Endothelial cell of umbilical vein (primary cell): Measurements from ENCODE around the gene HMGCL.

Source experiments
- EZH2 ChIP-seq: IDR thresholded peaks from 2 replicates; pipeline ENCODE4 v1.6.1; 2012; ENCODE audit warnings: borderline replicate concordance, low read depth, mild to moderate bottlenecking, moderate library complexity, low read length, inconsistent platforms; ENCODE audit not compliant: severe bottlenecking
- GATA2 ChIP-seq: IDR thresholded peaks from 2 replicates; pipeline ENCODE4 v1.7.0; 2011; ENCODE audit warnings: low read depth, mild to moderate bottlenecking, moderate library complexity, mixed read lengths, low read length; ENCODE audit not compliant: insufficient read length, insufficient read depth
- MAX ChIP-seq: IDR thresholded peaks from 2 replicates; pipeline ENCODE4 v1.6.1; 2011; ENCODE audit not compliant: insufficient read depth, insufficient read length
- MYC ChIP-seq: IDR thresholded peaks from one replicate; pipeline ENCODE4 v1.6.1; 2011; ENCODE audit warnings: mild to moderate bottlenecking, low read depth, low read length
- POLR2A ChIP-seq: IDR thresholded peaks from 2 replicates; pipeline ENCODE4 v1.6.1; 2012; ENCODE audit warnings: low read depth, mild to moderate bottlenecking, control low read depth, low read length
- POLR2AphosphoS5 ChIP-seq: IDR thresholded peaks from 2 replicates; pipeline ENCODE4 v1.6.1; 2012; ENCODE audit warnings: low read depth, mild to moderate bottlenecking, control low read depth, low read length, moderate library complexity; ENCODE audit not compliant: insufficient read depth
- TF ChIP-seq, protein P1 (sequence below), 2 donors: IDR thresholded peaks; 1 replicate in 1 of 2; 2 replicates in 1 of 2; pipeline ENCODE4 v1.5.1; 2011; ENCODE audit warnings: low read length in 2 of 2, mild to moderate bottlenecking in 2 of 2, moderate library complexity in 2 of 2, control low read depth in 1 of 2, inconsistent platforms in 1 of 2, low read depth in 1 of 2; ENCODE audit not compliant: insufficient read depth in 1 of 2; ENCODE audit errors: extremely low read depth in 1 of 2

- TF ChIP-seq, protein P1, sequence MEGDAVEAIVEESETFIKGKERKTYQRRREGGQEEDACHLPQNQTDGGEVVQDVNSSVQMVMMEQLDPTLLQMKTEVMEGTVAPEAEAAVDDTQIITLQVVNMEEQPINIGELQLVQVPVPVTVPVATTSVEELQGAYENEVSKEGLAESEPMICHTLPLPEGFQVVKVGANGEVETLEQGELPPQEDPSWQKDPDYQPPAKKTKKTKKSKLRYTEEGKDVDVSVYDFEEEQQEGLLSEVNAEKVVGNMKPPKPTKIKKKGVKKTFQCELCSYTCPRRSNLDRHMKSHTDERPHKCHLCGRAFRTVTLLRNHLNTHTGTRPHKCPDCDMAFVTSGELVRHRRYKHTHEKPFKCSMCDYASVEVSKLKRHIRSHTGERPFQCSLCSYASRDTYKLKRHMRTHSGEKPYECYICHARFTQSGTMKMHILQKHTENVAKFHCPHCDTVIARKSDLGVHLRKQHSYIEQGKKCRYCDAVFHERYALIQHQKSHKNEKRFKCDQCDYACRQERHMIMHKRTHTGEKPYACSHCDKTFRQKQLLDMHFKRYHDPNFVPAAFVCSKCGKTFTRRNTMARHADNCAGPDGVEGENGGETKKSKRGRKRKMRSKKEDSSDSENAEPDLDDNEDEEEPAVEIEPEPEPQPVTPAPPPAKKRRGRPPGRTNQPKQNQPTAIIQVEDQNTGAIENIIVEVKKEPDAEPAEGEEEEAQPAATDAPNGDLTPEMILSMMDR (IDR thresholded peaks at IDR 0.05; ENCODE audit: extremely low read depth in 1 of 2, insufficient read depth in 1 of 2, low read depth in 1 of 2, low read length in 2 of 2) = no peak
- TF ChIP-seq POLR2AphosphoS5 = peak; percentile 21
- TF ChIP-seq POLR2A = no peak
- no peak for TF ChIP-seq MAX
- no peak for TF ChIP-seq EZH2
- no peak for TF ChIP-seq GATA2
- no peak for TF ChIP-seq MYC
These were observed 31.1 kb downstream of the HMGCL start for GRCh38 chr1:23793861-23794731.
